HCT116 (cell line): Measurements from ENCODE around the gene FAM168A.

Experiments used
- EZH2 ChIP-seq: fragments of 200-600 bp; sonication (generic); IDR thresholded peaks from 2 replicates; pipeline ENCODE4 v1.6.1; 2017; ENCODE audit warnings: antibody characterized with exemption, mixed run types
- POLR2A ChIP-seq: IDR thresholded peaks from 2 replicates; pipeline ENCODE4 v1.7.0; 2011; ENCODE audit warnings: borderline replicate concordance; ENCODE audit not compliant: insufficient read depth, insufficient read length; ENCODE audit errors: extremely low read depth
- RAD21 ChIP-seq: IDR thresholded peaks from 2 replicates; pipeline ENCODE4 v1.6.1; 2012; ENCODE audit warnings: low read depth, mild to moderate bottlenecking
- TCF7L2 ChIP-seq: IDR thresholded peaks from 2 replicates; pipeline ENCODE4 v1.7.0; 2011; ENCODE audit warnings: borderline replicate concordance, inconsistent platforms; ENCODE audit not compliant: insufficient read depth, insufficient read length; ENCODE audit errors: extremely low read depth
- ZFX ChIP-seq: fragments of 450-650 bp; IDR thresholded peaks from 2 replicates; pipeline ENCODE4 v1.6.1; 2017
- TF ChIP-seq, protein P1 (sequence below): IDR thresholded peaks from 2 replicates; pipeline ENCODE4 v1.6.1; 2012
- TF ChIP-seq, protein P2 (sequence below), 3 experiments: fragments of 200-600 bp in 1 of 3; sonication (generic) in 1 of 3; IDR thresholded peaks in 2 of 3; conservative IDR thresholded peaks in 1 of 3; 2 replicates each; pipeline ENCODE4 v1.5.1; 2012 to 2017; ENCODE audit warnings: low read depth in 2 of 3, low read length in 2 of 3, antibody characterized with exemption in 1 of 3, borderline replicate concordance in 1 of 3, control low read depth in 1 of 3, mild to moderate bottlenecking in 1 of 3, mixed read lengths in 1 of 3, mixed run types in 1 of 3, moderate library complexity in 1 of 3; ENCODE audit not compliant: insufficient read depth in 1 of 3
- TF ChIP-seq, protein P3 (sequence below): IDR thresholded peaks from 2 replicates; pipeline ENCODE4 v1.6.1; 2012; ENCODE audit warnings: low read depth
- TF ChIP-seq, protein P4 (sequence below): IDR thresholded peaks from 2 replicates; pipeline ENCODE4 v1.6.1; 2012

DNA sequence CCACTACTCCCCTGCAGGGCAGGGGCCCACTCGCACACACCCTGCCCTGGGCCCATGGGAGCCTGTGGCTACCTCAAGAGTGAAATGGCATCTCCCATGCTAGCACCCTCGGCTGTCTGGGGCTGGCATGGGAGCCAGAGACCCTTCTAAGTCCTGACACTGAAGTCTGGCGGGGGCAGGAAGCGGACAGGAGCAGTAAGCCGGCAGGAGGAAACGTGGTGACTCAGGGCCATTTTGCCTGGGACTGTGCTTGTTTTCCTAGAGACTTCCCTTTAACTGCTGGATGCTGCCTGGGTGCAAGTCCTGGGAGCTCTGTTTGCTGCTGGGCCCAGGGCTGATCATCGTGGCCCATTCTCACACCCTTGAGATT is 204.9 kb downstream of the FAM168A start:
- TF ChIP-seq, protein P1, sequence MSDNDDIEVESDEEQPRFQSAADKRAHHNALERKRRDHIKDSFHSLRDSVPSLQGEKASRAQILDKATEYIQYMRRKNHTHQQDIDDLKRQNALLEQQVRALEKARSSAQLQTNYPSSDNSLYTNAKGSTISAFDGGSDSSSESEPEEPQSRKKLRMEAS = no peak
- TF ChIP-seq, protein P2, sequence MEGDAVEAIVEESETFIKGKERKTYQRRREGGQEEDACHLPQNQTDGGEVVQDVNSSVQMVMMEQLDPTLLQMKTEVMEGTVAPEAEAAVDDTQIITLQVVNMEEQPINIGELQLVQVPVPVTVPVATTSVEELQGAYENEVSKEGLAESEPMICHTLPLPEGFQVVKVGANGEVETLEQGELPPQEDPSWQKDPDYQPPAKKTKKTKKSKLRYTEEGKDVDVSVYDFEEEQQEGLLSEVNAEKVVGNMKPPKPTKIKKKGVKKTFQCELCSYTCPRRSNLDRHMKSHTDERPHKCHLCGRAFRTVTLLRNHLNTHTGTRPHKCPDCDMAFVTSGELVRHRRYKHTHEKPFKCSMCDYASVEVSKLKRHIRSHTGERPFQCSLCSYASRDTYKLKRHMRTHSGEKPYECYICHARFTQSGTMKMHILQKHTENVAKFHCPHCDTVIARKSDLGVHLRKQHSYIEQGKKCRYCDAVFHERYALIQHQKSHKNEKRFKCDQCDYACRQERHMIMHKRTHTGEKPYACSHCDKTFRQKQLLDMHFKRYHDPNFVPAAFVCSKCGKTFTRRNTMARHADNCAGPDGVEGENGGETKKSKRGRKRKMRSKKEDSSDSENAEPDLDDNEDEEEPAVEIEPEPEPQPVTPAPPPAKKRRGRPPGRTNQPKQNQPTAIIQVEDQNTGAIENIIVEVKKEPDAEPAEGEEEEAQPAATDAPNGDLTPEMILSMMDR (IDR thresholded peaks at IDR 0.05 in 2 of 3, conservative IDR thresholded peaks at IDR 0.05 in 1 of 3; ENCODE audit: borderline replicate concordance in 1 of 3, insufficient read depth in 1 of 3, low read depth in 2 of 3, low read length in 2 of 3) = no peak
- TF ChIP-seq RAD21 = no peak
- TF ChIP-seq, protein P3, sequence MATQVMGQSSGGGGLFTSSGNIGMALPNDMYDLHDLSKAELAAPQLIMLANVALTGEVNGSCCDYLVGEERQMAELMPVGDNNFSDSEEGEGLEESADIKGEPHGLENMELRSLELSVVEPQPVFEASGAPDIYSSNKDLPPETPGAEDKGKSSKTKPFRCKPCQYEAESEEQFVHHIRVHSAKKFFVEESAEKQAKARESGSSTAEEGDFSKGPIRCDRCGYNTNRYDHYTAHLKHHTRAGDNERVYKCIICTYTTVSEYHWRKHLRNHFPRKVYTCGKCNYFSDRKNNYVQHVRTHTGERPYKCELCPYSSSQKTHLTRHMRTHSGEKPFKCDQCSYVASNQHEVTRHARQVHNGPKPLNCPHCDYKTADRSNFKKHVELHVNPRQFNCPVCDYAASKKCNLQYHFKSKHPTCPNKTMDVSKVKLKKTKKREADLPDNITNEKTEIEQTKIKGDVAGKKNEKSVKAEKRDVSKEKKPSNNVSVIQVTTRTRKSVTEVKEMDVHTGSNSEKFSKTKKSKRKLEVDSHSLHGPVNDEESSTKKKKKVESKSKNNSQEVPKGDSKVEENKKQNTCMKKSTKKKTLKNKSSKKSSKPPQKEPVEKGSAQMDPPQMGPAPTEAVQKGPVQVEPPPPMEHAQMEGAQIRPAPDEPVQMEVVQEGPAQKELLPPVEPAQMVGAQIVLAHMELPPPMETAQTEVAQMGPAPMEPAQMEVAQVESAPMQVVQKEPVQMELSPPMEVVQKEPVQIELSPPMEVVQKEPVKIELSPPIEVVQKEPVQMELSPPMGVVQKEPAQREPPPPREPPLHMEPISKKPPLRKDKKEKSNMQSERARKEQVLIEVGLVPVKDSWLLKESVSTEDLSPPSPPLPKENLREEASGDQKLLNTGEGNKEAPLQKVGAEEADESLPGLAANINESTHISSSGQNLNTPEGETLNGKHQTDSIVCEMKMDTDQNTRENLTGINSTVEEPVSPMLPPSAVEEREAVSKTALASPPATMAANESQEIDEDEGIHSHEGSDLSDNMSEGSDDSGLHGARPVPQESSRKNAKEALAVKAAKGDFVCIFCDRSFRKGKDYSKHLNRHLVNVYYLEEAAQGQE = no peak
- TF ChIP-seq, protein P4, sequence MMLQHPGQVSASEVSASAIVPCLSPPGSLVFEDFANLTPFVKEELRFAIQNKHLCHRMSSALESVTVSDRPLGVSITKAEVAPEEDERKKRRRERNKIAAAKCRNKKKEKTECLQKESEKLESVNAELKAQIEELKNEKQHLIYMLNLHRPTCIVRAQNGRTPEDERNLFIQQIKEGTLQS = no peak
- TF ChIP-seq TCF7L2 = no peak
- no peak for TF ChIP-seq EZH2
- no peak for TF ChIP-seq POLR2A
- no peak for TF ChIP-seq ZFX
